Mononuclear cell (primary cell): ENCODE data around the gene VGF. TPM values are rescaled to one million over a fixed set of nuclear protein-coding genes. Genes with fewer than 3 reads are reported as not detected.
"Not testable (repeated sequence)": the region's sequence is repeated elsewhere in the genome, so short reads cannot be mapped to it uniquely, and the experiment has no call there.

Experiments used
- H3K27me3 ChIP-seq: 2 replicates; pipeline ENCODE4 v1.6.0; 2011; ENCODE audit warnings: low read length, control low read depth; ENCODE audit not compliant: insufficient read depth
- H3K4me1 ChIP-seq: 2 replicates; pipeline ENCODE4 v1.5.1; 2011; ENCODE audit warnings: mild to moderate bottlenecking, low read length, control low read depth; ENCODE audit not compliant: insufficient read depth
- H3K4me3 ChIP-seq: 2 replicates; pipeline ENCODE4 v1.5.1; 2011; ENCODE audit warnings: mild to moderate bottlenecking, low read length, moderate library complexity
- H3K9me3 ChIP-seq: 2 replicates; pipeline ENCODE4 v1.5.1; 2011; ENCODE audit warnings: low read depth, mild to moderate bottlenecking, control low read depth, low read length
- total RNA-seq: library from RNA; depleted of rRNA; stranded (reverse); fragments of >200 nt; gene quantifications from one replicate; pipeline ENCODE4 v1.2.3, GENCODE V29; 2012

Gene VGF
- total RNA-seq, 1 donor, result not detected

DNA sequence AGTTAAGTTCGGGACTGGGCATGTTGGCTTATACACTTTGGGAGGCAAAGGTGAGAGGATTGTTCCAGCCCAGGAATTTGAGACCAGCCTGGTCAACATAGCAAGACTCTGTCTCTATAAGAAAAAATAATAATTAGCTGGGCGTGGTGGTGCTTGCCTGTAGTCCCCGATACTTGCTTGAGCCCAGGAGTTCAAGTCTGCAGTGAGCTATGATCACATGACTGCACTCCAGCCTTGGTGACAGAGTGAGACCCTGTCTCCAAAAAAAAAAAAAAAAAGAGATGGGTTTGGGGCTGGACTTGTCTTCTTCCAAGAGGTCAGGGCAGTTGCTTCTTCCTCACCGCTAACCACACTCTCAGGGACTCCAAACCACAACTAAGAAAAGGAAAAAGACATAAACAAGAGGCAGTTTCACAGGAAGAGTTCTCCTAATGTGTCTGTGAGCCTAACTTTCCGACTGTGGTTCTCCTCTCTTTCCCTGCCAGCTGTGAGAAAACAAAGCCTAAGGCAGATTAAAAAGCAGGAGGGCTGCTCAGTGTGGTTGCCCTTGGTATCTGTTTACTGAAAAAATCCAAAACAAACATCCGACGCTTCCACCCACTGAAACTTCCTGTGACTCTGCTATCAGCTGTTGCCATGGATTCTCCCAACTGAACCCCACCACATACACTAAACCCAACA lies 40.9 kb downstream of the VGF start:
- Histone ChIP-seq H3K27me3 (peaks cover 6% of the 10 kb centered on the region), H3K9me3 (no peaks in the 10 kb centered on the region), H3K4me1 (peaks cover 46% of the 10 kb centered on the region), H3K4me3 (no peak overlapping the region)

DNA sequence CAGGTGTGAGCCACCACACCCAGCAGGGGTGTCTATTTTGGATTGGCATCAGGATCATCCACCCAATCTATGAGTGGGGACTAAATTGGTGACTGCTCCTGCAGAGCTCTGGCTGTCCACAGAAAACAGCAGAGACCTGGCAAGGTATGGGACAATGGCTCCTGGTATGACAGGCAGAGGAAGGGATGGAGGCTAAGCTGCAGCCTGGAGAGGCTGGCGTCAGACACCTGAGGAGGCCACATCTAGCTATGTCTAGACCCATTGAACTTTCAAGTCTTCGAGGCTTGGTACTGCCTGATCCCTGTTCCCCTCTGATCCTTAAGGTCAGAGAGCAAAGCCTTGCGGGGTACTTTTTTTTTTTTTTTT lies 41.7 kb downstream of the VGF start:
- Histone ChIP-seq H3K27me3 (peaks cover 6% of the 10 kb centered on the region), H3K4me1 (peaks cover 46% of the 10 kb centered on the region), H3K9me3 (no peaks in the 10 kb centered on the region), H3K4me3 (no peak overlapping the region)

DNA sequence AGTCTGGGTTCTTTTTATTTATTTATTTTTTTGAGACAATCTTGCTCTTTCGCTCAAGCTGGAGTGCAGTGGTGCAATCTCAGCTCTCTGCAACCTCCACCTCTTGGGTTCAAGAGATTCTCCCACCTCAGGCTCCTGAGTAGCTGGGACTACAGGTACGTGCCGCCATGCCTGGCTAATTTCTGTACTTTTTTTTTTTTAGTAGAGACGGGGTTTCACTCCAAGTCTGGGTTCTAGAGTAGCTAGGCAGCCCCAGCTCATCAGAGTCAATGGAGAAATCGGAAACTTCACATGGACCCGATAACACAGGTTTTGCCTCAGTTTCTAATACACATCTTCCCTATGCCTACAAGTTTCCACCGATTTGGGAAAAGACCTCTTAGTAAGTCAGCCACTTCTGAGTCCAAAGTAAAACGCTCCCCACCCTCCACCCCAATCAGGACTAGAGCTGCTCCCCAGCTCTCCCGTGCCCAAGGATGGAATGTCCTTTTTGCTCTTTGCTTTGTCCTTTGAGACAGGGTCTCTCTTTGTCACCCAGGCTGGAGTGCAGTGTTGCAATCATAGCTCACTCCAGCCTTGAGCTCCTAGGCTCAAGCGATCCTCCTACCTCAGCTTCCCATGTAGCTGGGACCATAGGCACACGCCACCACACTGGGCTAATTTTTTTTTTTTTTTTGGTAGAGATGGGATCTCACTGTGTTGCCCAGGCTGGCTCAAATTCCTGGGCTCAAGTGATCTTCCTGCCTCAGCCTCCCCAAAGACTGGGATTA lies 42.3 kb downstream of the VGF start:
- peaks cover 46% of the 10 kb centered on the region for H3K4me1 ChIP-seq
- peaks cover 6% of the 10 kb centered on the region for H3K27me3 ChIP-seq
- H3K9me3 ChIP-seq, result no peaks in the 10 kb centered on the region
- H3K4me3 ChIP-seq, result no peak overlapping the region

DNA sequence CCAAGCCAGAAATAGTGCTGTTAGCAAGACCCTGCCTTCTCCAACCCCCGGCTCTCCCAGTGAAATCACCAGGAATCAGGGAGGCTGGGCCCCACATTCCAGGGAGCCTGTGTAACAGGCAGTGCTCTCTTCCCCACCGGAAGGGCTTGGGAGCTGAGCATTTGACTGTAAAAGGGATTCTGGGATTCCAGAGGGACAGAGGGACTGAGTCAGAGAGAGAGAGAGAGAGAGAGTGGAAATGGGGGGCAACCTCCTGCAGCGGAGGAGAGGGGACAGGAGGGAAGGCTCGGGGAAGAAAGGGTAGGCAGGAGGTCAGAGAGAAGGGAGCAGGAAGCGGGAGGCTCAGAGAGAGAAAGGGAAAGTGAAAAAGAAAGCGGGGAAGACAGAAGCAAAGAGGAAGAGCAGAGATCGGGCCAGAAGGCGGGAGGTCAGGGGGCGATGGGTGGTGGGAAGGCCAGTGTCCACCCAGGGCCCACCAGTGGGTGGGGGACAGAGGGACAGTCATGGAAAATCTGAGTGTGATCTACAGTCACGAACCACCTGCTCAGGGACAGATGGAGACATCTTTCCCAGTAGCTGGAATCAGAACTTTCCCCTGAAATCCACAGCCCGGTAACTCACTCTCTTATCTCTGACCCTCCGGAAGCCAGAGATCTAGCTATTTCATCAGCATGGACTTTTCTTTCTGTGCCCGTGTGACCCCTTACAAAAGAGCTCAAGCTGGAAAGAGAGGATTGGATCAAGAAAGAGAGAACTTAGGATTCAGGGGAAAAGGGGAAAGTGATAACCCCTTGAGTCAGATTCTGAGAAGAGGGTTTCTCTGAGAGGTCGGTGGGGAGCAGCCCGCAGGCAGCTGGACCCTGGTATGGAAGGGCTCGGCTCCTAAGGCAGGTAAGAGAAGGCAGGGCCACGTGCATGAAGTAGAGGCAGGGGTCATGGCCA lies 43.1 kb downstream of the VGF start:
- Histone ChIP-seq H3K9me3 (no peaks in the 10 kb centered on the region), H3K4me1 (peaks cover 41% of the 10 kb centered on the region), H3K4me3 (peak overlapping the region; percentile 22), H3K27me3 (peaks cover 6% of the 10 kb centered on the region)

DNA sequence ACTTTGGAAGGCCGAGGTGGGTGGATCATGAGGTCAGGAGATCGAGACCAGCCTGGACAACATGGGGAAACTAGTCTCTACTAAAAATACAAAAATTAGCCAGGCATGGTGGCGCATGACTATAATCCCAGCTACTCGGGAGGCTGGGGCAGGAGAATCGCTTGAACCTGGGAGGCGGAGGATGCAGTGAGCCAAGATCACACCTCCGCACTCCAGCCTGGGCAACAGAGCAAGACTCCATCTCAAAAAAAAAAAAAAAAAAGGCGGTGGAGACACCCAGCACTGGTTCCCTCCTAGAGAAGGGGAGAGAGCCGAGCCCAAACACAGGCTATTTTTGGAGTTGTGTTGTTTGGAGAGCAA lies 43.8 kb downstream of the VGF start:
- not testable (repeated sequence) for H3K27me3 ChIP-seq, H3K9me3 ChIP-seq, H3K4me3 ChIP-seq
- peaks cover 34% of the 10 kb centered on the region for H3K4me1 ChIP-seq

DNA sequence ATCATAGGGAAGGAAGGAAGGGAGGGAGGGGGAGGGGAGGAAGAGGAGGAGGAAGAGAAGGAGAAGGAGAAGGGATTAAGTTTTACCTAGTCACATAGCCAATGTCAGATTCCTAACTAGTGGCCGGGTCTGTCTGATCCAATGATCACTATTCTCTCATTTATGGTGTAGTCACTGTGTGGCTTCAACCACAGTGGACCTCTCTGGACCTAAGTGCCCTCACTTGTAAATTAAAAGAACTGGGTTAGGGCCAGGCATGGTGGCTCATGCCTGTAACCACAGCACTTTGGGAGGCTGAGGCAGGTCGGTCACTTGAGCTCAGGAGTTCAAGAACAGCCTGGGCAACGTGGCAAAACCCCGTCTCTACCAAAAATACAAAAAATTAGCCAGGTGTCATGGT lies 45.1 kb downstream of the VGF start:
- no peaks in the 10 kb centered on the region for H3K9me3 ChIP-seq
- H3K4me1 ChIP-seq, result peaks cover 21% of the 10 kb centered on the region
- H3K4me3 ChIP-seq, result no peak overlapping the region
- peaks cover under 1% of the 10 kb centered on the region for H3K27me3 ChIP-seq

DNA sequence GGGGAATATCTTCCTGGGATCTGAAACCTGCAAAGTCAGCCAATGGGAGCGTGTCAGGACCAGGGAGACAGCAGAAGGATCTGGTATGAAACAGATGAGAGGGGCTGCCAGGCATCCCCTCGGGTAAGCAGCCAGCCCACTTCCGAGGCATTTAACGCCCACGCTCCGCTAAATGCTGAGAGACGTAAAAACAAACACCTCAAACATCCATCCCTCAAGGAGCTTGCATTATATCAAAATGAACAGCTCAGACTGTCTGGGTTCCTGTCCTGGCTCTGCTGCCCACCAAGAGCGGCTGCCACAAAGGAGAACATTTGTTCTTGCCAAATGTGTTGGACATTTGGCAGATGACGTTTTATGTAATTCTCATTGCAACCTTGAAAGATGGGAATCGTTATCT lies 45.5 kb downstream of the VGF start:
- Histone ChIP-seq H3K9me3 (no peaks in the 10 kb centered on the region), H3K4me1 (peaks cover 17% of the 10 kb centered on the region), H3K27me3 (no peaks in the 10 kb centered on the region), H3K4me3 (no peak overlapping the region)

DNA sequence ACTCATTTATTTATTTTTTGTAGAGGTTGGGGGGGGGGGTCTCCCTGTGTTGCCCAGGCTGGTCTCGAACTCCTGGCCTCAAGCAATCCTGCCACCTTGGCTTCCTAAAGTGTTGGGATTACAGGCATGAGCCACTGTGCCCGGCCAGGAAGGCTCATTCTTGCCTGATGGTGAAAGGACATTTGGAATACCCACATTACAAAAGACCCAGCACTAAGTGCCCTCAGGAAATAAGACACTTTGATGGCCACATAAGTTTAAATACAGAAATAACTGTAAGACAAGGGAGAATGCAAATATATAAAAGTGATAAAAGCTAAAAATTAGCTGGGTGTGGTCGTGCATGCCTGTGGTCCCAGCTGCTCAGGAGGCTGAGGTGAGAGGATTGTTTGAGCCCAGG lies 46.5 kb downstream of the VGF start:
- Histone ChIP-seq H3K4me1 (peaks cover 9% of the 10 kb centered on the region), H3K27me3 (no peaks in the 10 kb centered on the region), H3K9me3 (no peaks in the 10 kb centered on the region), H3K4me3 (no peak overlapping the region)

DNA sequence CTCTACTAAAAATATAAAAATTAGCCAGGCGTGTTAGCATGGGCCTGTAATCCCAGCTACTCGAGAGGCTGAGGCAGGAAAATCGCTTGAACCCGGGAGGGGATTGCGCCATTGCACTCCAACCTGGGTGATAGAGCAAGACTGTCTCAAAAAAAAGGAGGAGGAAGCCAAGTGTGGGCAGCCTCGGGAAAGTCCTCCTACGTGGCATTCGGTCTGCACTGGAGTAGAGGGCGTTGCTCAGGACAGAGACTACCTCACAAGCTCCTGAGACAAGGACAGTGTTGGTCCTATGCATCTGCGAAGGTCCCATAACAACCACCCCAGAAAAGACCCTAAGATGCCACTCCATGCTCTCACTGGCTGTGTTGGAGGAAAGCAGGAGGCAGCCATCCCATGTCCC lies 48.5 kb downstream of the VGF start:
- no peaks in the 10 kb centered on the region for H3K27me3 ChIP-seq
- no peaks in the 10 kb centered on the region for H3K9me3 ChIP-seq
- no peak overlapping the region for H3K4me3 ChIP-seq
- H3K4me1 ChIP-seq, result peaks cover 2% of the 10 kb centered on the region

DNA sequence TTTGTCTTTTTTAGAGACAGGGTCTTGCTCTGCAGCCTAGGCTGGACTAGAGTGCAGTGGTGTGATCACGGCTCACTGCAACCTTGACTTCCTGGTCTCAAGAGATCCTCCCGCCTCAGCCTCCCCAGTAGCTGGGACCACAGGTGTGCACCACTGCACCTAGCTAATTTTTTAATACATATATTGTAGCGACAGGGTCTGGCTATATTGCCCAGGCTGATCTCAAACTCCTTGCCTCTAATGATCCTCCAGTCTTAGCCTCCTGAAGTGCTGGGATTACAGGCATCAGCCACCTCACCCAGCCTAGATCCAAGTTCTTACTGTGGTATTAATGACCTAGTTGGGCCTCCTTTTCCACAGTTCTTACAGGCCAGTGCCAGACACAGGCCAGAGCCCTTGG lies 50.2 kb downstream of the VGF start:
- no peak overlapping the region for H3K4me3 ChIP-seq
- no peaks in the 10 kb centered on the region for H3K27me3 ChIP-seq
- H3K4me1 ChIP-seq, result no peaks in the 10 kb centered on the region
- no peaks in the 10 kb centered on the region for H3K9me3 ChIP-seq

DNA sequence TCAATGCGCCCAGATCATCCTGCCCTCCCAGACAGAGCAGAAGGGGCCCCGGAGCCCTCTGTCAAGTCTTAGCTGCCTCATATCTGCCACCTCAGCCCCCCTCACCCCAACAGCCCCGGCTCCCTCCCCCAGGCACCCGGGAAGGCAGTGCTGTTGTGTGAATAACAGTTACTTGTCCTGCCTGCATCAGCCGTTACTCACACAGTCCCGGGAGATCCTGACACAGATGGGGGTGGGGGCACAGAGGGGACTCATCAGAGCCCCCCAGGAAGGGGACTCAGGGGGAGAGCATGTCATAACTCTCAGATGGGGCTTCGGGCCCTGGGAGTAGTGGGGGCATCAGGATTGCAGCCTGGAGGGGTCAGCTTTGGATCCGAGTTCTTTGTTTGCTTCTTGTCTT lies 50.9 kb downstream of the VGF start:
- no peaks in the 10 kb centered on the region for H3K9me3 ChIP-seq
- no peaks in the 10 kb centered on the region for H3K4me1 ChIP-seq
- no peak overlapping the region for H3K4me3 ChIP-seq
- H3K27me3 ChIP-seq, result no peaks in the 10 kb centered on the region

DNA sequence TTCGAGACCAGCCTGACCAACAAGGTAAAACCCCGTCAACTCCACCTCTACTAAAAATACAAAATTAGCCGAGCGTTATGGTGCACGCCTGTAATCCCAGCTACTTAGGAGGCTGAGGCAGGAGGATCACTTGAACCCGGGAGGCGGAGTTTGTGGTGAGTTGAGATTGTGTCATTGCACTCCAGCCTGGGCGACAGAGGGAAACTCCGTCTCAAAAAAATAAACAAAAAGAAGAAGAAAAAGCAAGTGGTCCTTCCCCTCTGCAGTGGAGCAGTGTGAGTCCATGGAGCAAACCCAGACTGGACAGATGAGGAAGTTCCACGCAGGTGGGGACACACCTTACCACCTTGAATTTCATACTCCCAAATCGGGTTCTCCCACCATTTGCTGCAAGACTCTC lies 51.5 kb downstream of the VGF start:
- H3K4me1 ChIP-seq, result no peaks in the 10 kb centered on the region
- no peaks in the 10 kb centered on the region for H3K27me3 ChIP-seq
- no peaks in the 10 kb centered on the region for H3K9me3 ChIP-seq
- H3K4me3 ChIP-seq, result no peak overlapping the region

DNA sequence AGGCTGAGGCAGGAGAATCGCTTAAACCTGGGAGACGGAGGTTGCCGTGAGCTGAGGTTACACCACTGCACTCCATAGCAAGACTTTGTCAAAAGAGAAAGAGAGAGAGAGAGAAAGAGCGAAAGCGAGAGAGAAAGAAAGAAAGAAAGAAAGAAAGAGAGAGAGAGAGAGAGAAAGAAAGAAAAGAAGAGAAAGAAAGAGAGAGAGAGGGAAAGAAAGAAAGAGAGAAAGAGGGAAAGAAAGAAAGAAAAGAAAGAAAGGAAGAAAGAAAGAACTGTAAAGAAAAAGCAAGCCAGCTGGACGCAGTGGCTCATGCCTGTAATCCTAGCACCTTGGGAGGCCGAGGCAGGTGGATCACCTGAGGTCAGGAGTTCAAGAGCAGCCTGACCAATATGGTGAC lies 52.2 kb downstream of the VGF start:
- not testable (repeated sequence) for H3K9me3 ChIP-seq, H3K4me1 ChIP-seq, H3K4me3 ChIP-seq, H3K27me3 ChIP-seq
